ENCODE results near the gene EMC7. TPM values are rescaled to one million over a fixed set of nuclear protein-coding genes. Genes with fewer than 3 reads are reported as not detected.

EMC7 gene
- total and polyA plus RNA-seq, 9 of the 15 experiments (the other 6 are each of a cell fraction or from before 2014, with no cell fraction given), result 25.8 to 92.8 (median 49.7) TPM

- TF ChIP-seq ZNF316 (IDR thresholded peaks at IDR 0.05), result no peak
- no peak for TF ChIP-seq PRMT5 (CRISPR knock-in tag; IDR thresholded peaks at IDR 0.05)
- TF ChIP-seq, protein P1, sequence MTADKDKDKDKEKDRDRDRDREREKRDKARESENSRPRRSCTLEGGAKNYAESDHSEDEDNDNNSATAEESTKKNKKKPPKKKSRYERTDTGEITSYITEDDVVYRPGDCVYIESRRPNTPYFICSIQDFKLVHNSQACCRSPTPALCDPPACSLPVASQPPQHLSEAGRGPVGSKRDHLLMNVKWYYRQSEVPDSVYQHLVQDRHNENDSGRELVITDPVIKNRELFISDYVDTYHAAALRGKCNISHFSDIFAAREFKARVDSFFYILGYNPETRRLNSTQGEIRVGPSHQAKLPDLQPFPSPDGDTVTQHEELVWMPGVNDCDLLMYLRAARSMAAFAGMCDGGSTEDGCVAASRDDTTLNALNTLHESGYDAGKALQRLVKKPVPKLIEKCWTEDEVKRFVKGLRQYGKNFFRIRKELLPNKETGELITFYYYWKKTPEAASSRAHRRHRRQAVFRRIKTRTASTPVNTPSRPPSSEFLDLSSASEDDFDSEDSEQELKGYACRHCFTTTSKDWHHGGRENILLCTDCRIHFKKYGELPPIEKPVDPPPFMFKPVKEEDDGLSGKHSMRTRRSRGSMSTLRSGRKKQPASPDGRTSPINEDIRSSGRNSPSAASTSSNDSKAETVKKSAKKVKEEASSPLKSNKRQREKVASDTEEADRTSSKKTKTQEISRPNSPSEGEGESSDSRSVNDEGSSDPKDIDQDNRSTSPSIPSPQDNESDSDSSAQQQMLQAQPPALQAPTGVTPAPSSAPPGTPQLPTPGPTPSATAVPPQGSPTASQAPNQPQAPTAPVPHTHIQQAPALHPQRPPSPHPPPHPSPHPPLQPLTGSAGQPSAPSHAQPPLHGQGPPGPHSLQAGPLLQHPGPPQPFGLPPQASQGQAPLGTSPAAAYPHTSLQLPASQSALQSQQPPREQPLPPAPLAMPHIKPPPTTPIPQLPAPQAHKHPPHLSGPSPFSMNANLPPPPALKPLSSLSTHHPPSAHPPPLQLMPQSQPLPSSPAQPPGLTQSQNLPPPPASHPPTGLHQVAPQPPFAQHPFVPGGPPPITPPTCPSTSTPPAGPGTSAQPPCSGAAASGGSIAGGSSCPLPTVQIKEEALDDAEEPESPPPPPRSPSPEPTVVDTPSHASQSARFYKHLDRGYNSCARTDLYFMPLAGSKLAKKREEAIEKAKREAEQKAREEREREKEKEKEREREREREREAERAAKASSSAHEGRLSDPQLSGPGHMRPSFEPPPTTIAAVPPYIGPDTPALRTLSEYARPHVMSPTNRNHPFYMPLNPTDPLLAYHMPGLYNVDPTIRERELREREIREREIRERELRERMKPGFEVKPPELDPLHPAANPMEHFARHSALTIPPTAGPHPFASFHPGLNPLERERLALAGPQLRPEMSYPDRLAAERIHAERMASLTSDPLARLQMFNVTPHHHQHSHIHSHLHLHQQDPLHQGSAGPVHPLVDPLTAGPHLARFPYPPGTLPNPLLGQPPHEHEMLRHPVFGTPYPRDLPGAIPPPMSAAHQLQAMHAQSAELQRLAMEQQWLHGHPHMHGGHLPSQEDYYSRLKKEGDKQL (CRISPR knock-in tag; IDR thresholded peaks at IDR 0.05; ENCODE audit: borderline replicate concordance), result no peak
- TF ChIP-seq E2F6 (IDR thresholded peaks at IDR 0.05; ENCODE audit: borderline replicate concordance in 1 of 2, extremely low read depth in 1 of 2, insufficient read depth in 1 of 2, insufficient read length in 1 of 2, low read depth in 1 of 2, low read length in 1 of 2, poor library complexity in 1 of 2, severe bottlenecking in 1 of 2), result peak; percentile 89 to 96
- TF ChIP-seq, protein P2, sequence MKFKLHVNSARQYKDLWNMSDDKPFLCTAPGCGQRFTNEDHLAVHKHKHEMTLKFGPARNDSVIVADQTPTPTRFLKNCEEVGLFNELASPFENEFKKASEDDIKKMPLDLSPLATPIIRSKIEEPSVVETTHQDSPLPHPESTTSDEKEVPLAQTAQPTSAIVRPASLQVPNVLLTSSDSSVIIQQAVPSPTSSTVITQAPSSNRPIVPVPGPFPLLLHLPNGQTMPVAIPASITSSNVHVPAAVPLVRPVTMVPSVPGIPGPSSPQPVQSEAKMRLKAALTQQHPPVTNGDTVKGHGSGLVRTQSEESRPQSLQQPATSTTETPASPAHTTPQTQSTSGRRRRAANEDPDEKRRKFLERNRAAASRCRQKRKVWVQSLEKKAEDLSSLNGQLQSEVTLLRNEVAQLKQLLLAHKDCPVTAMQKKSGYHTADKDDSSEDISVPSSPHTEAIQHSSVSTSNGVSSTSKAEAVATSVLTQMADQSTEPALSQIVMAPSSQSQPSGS (CRISPR knock-in tag; IDR thresholded peaks at IDR 0.05), result peak; percentile 74
- TF ChIP-seq NR2C2 (CRISPR knock-in tag; IDR thresholded peaks at IDR 0.05), result peak; percentile 16; the same call in 1 of the 2 replicates
- 0 out of 2 replicates have a peak, but pooled peaks have one; percentile 31 for TF ChIP-seq NR2C2 (tag; IDR thresholded peaks at IDR 0.05)
- no peak for TF ChIP-seq HINFP (tag; conservative IDR thresholded peaks at IDR 0.05; ENCODE audit: low read depth)
- peak; percentile 50; the same call in 1 of the 2 replicates for TF ChIP-seq ZNF511 (CRISPR knock-in tag; IDR thresholded peaks at IDR 0.05)
- TF ChIP-seq MEIS2 (IDR thresholded peaks at IDR 0.05; ENCODE audit: partially characterized antibody), result peak; percentile 21
- peak; percentile 93 for TF ChIP-seq NRF1 (conservative IDR thresholded peaks at IDR 0.05 in 1 of 2, IDR thresholded peaks at IDR 0.05 in 1 of 2)
- TF ChIP-seq MAX (CRISPR knock-in tag; IDR thresholded peaks at IDR 0.05), result peak; percentile 91
- TF ChIP-seq, protein P3, sequence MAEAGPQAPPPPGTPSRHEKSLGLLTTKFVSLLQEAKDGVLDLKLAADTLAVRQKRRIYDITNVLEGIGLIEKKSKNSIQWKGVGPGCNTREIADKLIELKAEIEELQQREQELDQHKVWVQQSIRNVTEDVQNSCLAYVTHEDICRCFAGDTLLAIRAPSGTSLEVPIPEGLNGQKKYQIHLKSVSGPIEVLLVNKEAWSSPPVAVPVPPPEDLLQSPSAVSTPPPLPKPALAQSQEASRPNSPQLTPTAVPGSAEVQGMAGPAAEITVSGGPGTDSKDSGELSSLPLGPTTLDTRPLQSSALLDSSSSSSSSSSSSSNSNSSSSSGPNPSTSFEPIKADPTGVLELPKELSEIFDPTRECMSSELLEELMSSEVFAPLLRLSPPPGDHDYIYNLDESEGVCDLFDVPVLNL (CRISPR knock-in tag; IDR thresholded peaks at IDR 0.05; ENCODE audit: low read depth), result no peak
These were observed 63.4 kb downstream of the EMC7 start (continued) for GRCh38 chr15:34038023-34038870.

All from K562 (cell line).